HG02885 (cell line): Measurements from ENCODE around the gene ZXDA.

ENCODE experiments used
- ATAC-seq: cut with Tn5 transposase; IDR thresholded peaks from one replicate; pipeline ENCODE4 v1.9.1; 2021; ENCODE audit warnings: mild to moderate bottlenecking; ENCODE audit not compliant: unreplicated experiment, poor library complexity

The ZXDA gene

GRCh38 chrX:57871463-57871862 is 38.8 kb downstream of the ZXDA start:
- ATAC-seq: no peak
